ENCODE results near the gene FRMPD2.
"Not testable (repeated sequence)": the region's sequence is repeated elsewhere in the genome, so short reads cannot be mapped to it uniquely, and the experiment has no call there.

The FRMPD2 gene

DNA sequence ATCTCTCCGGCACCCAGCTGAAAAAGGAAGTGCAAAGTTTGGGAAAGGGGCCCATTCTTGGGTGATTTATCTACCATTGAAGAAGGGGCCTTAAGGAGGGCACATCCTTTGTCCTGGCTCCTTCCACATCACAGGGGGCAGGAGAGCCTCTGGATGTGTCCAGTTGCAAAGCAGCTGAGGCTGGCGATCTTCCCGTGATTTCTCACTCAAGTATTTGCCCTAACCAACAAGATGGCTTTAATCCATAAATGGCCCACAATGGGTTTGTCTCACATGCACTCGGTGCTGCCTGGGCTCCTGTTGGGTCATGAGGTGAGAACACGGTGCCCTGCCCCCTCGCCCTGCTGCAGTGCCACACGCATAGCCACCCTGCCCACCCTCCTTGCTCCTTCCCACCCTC lies 14.2 kb upstream of the FRMPD2 start:
- TF ChIP-seq, protein P1, sequence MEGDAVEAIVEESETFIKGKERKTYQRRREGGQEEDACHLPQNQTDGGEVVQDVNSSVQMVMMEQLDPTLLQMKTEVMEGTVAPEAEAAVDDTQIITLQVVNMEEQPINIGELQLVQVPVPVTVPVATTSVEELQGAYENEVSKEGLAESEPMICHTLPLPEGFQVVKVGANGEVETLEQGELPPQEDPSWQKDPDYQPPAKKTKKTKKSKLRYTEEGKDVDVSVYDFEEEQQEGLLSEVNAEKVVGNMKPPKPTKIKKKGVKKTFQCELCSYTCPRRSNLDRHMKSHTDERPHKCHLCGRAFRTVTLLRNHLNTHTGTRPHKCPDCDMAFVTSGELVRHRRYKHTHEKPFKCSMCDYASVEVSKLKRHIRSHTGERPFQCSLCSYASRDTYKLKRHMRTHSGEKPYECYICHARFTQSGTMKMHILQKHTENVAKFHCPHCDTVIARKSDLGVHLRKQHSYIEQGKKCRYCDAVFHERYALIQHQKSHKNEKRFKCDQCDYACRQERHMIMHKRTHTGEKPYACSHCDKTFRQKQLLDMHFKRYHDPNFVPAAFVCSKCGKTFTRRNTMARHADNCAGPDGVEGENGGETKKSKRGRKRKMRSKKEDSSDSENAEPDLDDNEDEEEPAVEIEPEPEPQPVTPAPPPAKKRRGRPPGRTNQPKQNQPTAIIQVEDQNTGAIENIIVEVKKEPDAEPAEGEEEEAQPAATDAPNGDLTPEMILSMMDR (IDR thresholded peaks at IDR 0.05; ENCODE audit: borderline replicate concordance, insufficient read depth, low read depth, low read length): no peak

DNA sequence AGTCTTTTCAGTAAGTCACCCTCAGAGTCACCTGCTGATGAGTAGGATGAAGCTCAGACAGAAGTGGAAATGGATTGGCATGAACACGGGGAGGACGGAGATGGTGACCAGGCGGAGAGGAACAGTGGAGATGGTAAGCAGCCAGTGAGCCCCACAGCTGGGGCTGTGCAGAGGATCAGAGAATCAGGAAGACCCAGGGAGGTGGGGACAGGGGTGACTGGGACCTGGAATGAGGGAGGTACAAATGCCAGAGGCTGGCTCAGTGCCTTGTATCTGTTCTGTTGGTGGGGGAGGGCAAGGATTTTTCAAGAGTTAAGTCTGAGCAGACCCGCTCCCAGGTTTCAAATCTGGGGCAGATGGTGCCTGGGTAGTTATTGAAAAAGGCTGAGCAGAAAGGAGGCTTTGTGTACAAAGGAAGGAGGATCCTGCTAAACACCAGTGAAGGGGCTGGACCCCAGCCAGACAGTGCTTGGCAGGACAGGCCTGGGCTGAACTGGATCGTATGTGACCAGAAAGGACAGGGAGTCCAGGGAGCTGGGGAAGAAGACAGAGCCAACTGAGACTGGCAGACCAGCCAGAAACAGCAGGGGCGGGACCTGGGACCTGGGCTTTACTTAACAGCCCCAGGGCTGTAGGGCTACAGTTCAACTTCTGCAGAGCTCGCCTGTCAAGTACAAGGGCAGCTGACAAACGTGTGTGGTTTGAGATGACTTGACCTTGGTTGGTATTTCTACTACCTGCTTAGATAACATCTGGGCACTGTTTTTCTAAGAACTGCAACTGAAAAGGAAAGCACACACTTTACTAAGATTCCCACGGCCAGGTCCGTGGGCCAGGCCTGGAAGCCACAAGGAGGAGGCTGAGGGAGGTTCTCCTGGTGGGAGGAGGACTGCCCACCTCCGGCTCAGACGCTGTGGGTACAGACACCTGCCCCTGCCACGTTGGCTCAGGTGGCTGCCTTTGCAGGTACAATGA lies 13.2 kb upstream of the FRMPD2 start:
- H3K4me3 ChIP-seq (ENCODE audit: low read depth, low read length): no peak overlapping the region
- TF ChIP-seq, protein P1 (IDR thresholded peaks at IDR 0.05; ENCODE audit: borderline replicate concordance, insufficient read depth, low read depth, low read length): no peak

More for the DNA sequence above, 14.2 kb upstream of the FRMPD2 start:
- H3K4me3 ChIP-seq (ENCODE audit: low read depth, low read length): no peak overlapping the region

DNA sequence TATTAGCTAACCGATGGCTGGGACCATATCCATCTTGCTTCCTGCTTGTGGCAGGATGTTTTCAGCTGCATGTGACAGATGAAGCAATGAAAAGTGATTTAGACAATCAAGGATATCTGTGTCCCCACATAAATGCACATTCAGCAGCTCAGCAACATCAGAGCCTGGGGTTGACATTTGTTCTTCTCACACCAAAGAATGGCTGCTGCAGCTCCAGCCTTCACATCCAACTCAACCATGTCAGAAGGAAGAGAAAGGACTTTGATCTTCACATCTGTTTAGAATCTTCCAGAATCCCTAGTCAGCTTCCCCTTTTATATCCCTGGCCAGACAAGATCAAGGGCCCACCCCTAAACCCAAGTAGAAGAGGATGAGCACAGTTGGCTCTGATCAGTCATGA lies 11.9 kb upstream of the FRMPD2 start:
- H3K4me3 ChIP-seq (ENCODE audit: low read depth, low read length): no peak overlapping the region
- TF ChIP-seq, protein P1 (IDR thresholded peaks at IDR 0.05; ENCODE audit: borderline replicate concordance, insufficient read depth, low read depth, low read length): no peak

DNA sequence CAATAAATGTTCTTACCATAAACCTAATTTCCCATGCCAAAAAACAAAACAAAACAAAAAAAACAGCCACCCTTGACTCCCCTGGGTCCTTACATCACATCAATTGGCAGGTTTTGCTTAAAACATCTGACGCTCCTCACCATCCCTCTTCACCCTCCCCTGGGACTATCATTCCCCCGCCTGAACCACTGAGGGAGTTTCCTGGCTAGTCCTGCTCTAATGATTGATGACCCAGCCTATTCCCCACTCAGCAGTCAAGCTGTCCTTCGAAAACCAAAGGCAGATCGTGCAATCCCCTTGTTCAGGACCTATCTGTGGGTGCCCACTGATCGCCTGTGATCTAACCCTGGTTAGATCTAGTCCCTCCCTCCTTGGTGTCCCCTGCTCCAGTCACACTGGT lies 11.2 kb upstream of the FRMPD2 start:
- H3K4me3 ChIP-seq (ENCODE audit: low read depth, low read length): no peak overlapping the region
- TF ChIP-seq, protein P1 (IDR thresholded peaks at IDR 0.05; ENCODE audit: borderline replicate concordance, insufficient read depth, low read depth, low read length): no peak

DNA sequence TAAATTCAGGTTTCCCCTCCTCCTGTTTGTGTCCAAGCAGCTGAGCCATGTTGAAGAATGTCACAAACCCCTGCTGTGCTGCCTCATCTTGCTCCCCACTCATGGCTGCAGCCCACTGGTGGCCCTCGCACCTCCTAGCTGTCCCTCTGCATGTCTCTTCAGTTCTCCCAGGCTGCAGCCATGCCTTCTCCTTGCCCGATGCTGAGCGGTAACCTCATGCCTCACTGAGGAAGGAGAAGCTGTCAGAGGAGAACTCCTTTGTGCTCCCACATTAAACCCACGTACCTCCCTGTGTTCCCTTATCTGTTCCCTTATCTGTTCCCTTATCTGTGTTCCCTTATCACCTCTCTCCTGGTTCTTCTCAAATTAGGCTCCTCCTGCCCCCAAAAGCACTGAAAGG lies 10.3 kb upstream of the FRMPD2 start:
- TF ChIP-seq, protein P1 (IDR thresholded peaks at IDR 0.05; ENCODE audit: borderline replicate concordance, insufficient read depth, low read depth, low read length): no peak
- H3K4me3 ChIP-seq (ENCODE audit: low read depth, low read length): no peak overlapping the region

DNA sequence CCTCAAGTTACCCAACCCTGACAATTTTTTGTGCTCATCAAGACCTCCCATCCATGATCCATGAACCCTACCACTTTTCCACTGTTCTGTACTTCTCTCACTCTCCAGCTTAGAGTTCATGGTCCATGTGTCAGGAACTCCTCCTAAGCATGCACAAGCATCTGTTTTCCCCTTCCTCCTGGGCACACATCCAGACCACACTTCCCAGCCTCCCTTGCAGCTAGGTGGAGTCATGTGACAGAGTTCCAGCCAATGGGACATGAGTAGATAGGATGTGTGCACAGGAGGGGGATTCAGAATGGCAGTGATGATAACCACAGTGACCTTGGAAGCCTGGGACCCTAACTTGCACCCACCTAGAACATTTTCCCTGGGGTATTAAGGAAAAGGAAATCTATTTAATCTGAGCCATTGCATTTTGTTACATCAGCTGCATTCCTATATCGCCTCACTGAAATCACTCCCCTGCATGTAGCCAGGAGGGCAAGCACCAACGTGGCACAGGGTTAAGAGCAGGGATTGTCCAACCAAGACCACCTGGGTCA lies 9.6 kb upstream of the FRMPD2 start:
- H3K4me3 ChIP-seq (ENCODE audit: low read depth, low read length): no peak overlapping the region
- TF ChIP-seq, protein P1 (IDR thresholded peaks at IDR 0.05; ENCODE audit: borderline replicate concordance, insufficient read depth, low read depth, low read length): no peak

DNA sequence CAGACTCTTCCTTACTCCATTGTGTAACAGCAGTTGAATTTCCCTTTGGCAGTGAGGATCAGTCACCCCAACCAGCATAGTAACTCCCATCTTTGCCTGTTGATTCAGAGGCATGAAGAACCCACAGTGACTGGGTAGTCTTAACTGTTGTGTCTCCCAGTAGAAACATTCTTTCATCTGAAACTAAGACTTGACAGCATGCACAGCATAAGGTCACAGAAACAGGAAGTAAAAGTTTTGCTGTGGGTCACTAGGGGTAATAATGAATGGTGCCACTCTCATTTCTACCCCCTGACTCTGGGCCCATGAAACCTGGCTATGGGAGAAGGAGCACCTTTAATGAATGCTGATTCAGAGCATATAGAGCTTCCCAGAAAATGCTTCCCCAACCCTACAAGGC lies 8.3 kb upstream of the FRMPD2 start:
- TF ChIP-seq, protein P1 (IDR thresholded peaks at IDR 0.05; ENCODE audit: borderline replicate concordance, insufficient read depth, low read depth, low read length): no peak
- H3K4me3 ChIP-seq (ENCODE audit: low read depth, low read length): no peak overlapping the region

DNA sequence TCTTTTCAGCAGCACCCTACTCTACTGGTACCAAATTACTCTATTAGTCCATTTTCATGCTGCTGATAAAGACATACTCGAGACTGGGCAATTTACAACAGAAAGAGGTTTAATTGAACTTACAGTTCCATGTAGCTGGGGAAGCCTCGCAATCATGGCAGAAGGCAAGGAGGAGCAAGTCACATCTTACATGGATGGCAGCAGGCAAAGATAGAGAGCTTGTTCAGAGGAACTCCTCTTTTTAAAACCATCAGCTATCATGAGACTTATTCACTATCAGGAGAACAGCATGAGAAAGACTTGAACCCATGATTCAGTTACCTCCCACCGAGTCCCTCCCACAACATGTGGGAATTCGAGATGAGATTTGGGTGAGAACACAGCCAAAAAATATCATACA lies 7.2 kb upstream of the FRMPD2 start:
- H3K4me3 ChIP-seq (ENCODE audit: low read depth, low read length): not testable (repeated sequence)

Data from GM12875 (cell line).